ENCODE measurements around the gene ZNF283.

DNA sequence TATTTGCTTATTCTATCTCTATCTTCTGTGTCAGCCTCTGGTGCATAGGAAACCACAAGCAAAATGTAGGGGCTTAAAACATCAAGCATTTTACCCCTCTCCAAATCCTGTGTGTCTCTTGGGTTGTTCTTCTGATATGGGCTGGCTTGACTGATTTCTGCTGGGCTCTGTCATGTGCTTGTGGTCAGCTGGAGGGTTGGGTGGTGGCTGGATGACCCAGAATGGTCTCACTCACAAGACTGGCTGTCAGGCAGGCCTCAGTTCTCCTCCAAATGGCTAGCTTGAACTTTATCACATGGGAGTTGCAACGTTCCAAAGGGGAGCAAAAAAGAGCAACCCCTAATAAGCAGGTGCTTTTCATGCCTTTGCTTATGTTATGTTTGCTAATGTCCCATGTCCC is 15.3 kb upstream of the ZNF283 start:
- TF ChIP-seq, protein P1, sequence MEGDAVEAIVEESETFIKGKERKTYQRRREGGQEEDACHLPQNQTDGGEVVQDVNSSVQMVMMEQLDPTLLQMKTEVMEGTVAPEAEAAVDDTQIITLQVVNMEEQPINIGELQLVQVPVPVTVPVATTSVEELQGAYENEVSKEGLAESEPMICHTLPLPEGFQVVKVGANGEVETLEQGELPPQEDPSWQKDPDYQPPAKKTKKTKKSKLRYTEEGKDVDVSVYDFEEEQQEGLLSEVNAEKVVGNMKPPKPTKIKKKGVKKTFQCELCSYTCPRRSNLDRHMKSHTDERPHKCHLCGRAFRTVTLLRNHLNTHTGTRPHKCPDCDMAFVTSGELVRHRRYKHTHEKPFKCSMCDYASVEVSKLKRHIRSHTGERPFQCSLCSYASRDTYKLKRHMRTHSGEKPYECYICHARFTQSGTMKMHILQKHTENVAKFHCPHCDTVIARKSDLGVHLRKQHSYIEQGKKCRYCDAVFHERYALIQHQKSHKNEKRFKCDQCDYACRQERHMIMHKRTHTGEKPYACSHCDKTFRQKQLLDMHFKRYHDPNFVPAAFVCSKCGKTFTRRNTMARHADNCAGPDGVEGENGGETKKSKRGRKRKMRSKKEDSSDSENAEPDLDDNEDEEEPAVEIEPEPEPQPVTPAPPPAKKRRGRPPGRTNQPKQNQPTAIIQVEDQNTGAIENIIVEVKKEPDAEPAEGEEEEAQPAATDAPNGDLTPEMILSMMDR (IDR thresholded peaks at IDR 0.05), result no peak
- no peak for TF ChIP-seq POLR2A (IDR thresholded peaks at IDR 0.05)
